B cell (primary cell): ENCODE results near the gene NRN1L. TPM values are rescaled to one million over a fixed set of nuclear protein-coding genes. Genes with fewer than 3 reads are reported as not detected.
"Not testable (repeated sequence)": the region's sequence is repeated elsewhere in the genome, so short reads cannot be mapped to it uniquely, and the experiment has no call there.

Source experiments
- ATAC-seq: fragments of 200-7000 bp; cut with Tn5 transposase; one replicate; pipeline ENCODE4 v1.10.0; 2021; ENCODE audit warnings: low read depth, mild to moderate bottlenecking, moderate number of reproducible peaks, moderate library complexity
- CTCF ChIA-PET: fragments of 350-600 bp; sonication (Branson Sonifier 250); formaldehyde crosslinking; loops from one replicate; lab custom pipeline; 2021; ENCODE audit warnings: antibody characterized with exemption, inconsistent platforms; lab: Charles Lee
- POLR2A ChIA-PET: fragments of 350-600 bp; sonication (Branson Sonifier 250); formaldehyde crosslinking; loops from one replicate; lab custom pipeline; 2021; ENCODE audit warnings: antibody characterized with exemption; lab: Charles Lee
- DNase-seq: peaks from one replicate; pipeline ENCODE4 v3.0.0; 2013
- H2AFZ ChIP-seq: 2 replicates; pipeline ENCODE4 v1.6.1; 2012; ENCODE audit warnings: mild to moderate bottlenecking, low read depth, low read length; ENCODE audit not compliant: insufficient read depth, poor library complexity, severe bottlenecking
- H3K27ac ChIP-seq, 2 donors: 1 replicate in 1 of 2; 2 replicates in 1 of 2; pipeline ENCODE4 v1.5.1; 2012 to 2013; ENCODE audit warnings: low read length in 2 of 2, mild to moderate bottlenecking in 2 of 2, moderate library complexity in 1 of 2
- H3K27me3 ChIP-seq, 4 experiments: fragments of 200-600 bp in 1 of 4; sonication (generic) in 1 of 4; replicated peaks in 1 of 4; 1 replicate in 2 of 4; 2 replicates in 2 of 4; pipeline versions ENCODE4 v1.6.1 to v1.7.0; 2013 to 2016; ENCODE audit warnings: low read length in 3 of 4, mild to moderate bottlenecking in 2 of 4, mixed read lengths in 1 of 4, moderate library complexity in 1 of 4; ENCODE audit not compliant: insufficient read depth in 4 of 4, control insufficient read depth in 3 of 4; ENCODE audit errors: control extremely low read depth in 1 of 4
- H3K36me3 ChIP-seq, 2 experiments: replicated peaks in 1 of 2; 1 replicate in 1 of 2; 2 replicates in 1 of 2; pipeline versions ENCODE4 v1.6.1 to v1.7.1; 2013; ENCODE audit warnings: low read length in 1 of 2; ENCODE audit not compliant: insufficient read depth in 2 of 2, control insufficient read depth in 1 of 2; ENCODE audit errors: control extremely low read depth in 1 of 2, extremely low read depth in 1 of 2
- H3K4me1 ChIP-seq, 2 donors: fragments of 200-600 bp in 1 of 2; sonication (generic) in 1 of 2; 1 replicate in 1 of 2; 2 replicates in 1 of 2; pipeline versions ENCODE4 v1.5.1 to v1.6.1; 2013 to 2017; ENCODE audit warnings: low read length in 2 of 2; ENCODE audit not compliant: control insufficient read depth in 2 of 2, insufficient read depth in 2 of 2
- H3K4me2 ChIP-seq: replicated peaks from 2 replicates; pipeline ENCODE3; 2012; ENCODE audit warnings: mild to moderate bottlenecking, low read depth, low read length; ENCODE audit not compliant: poor library complexity, severe bottlenecking
- H3K4me3 ChIP-seq, 5 experiments: fragments of 200-600 bp in 1 of 5; sonication (generic) in 1 of 5; 1 replicate in 3 of 5; 2 replicates in 2 of 5; pipeline versions ENCODE4 v1.5.1 to v1.7.0; 2011 to 2016; ENCODE audit warnings: low read length in 4 of 5, mild to moderate bottlenecking in 4 of 5, low read depth in 2 of 5, control low read depth in 1 of 5, moderate library complexity in 1 of 5; ENCODE audit not compliant: insufficient read depth in 1 of 5; ENCODE audit errors: control extremely low read depth in 1 of 5, extremely low read depth in 1 of 5
- H3K79me2 ChIP-seq: fragments of 200-600 bp; sonication (generic); one replicate; pipeline ENCODE4 v1.6.0; 2016; ENCODE audit warnings: low read length; ENCODE audit not compliant: control insufficient read depth, insufficient read depth
- H3K9ac ChIP-seq: fragments of 200-600 bp; sonication (generic); 2 replicates; pipeline ENCODE4 v1.6.1; 2017; ENCODE audit warnings: mild to moderate bottlenecking, low read length, moderate library complexity
- H3K9me3 ChIP-seq, 3 donors: one replicate each; pipeline versions ENCODE4 v1.6.1 to v1.7.1; 2013; ENCODE audit warnings: low read length in 2 of 3; ENCODE audit not compliant: control insufficient read depth in 2 of 3, insufficient read depth in 1 of 3; ENCODE audit errors: control extremely low read depth in 1 of 3
- H4K20me1 ChIP-seq: 2 replicates; pipeline ENCODE4 v1.6.0; 2012; ENCODE audit warnings: mild to moderate bottlenecking, low read length; ENCODE audit not compliant: insufficient read depth, control insufficient read depth, poor library complexity, severe bottlenecking
- H3K27ac Mint-ChIP-seq: one replicate; pipeline ENCODE4 v1.8.0; 2021; ENCODE audit warnings: mixed read lengths
- H3K27me3 Mint-ChIP-seq: one replicate; pipeline ENCODE4 v1.8.0; 2021; ENCODE audit warnings: mixed read lengths
- H3K4me1 Mint-ChIP-seq: one replicate; pipeline ENCODE4 v1.8.0; 2021; ENCODE audit warnings: mixed read lengths
- H3K4me3 Mint-ChIP-seq: one replicate; pipeline ENCODE4 v1.8.0; 2021; ENCODE audit warnings: mixed read lengths
- H3K9me3 Mint-ChIP-seq: one replicate; pipeline ENCODE4 v1.8.0; 2022; ENCODE audit warnings: mixed read lengths; ENCODE audit not compliant: insufficient read depth
- CTCF ChIP-seq: fragments of 200-600 bp; IDR thresholded peaks from one replicate; pipeline ENCODE4 v1.8.0; 2022; ENCODE audit warnings: antibody characterized with exemption, mild to moderate bottlenecking
- EZH2 ChIP-seq: IDR thresholded peaks from 2 replicates; pipeline ENCODE4 v1.6.1; 2012; ENCODE audit warnings: borderline replicate concordance, low read depth, mild to moderate bottlenecking, moderate library complexity, low read length; ENCODE audit not compliant: insufficient read depth, poor library complexity, severe bottlenecking
- WGBS: methylation state at CpG from one replicate; pipeline ENCODE4 v1.1.5; 2013; ENCODE audit warnings: missing lambda C conversion rate; ENCODE audit not compliant: insufficient coverage; 5-methylcytosine and 5-hydroxymethylcytosine counted together
- intact Hi-C: fragments of 100-400 bp; cut with micrococcal nuclease; formaldehyde crosslinking; loops from one replicate; pipeline ENCODE4 v1.10.0; 2022
- polyA plus RNA-seq: library from polyadenylated mRNA; depleted of rRNA; stranded (reverse); fragments of >200 nt; gene quantifications from 2 replicates; pipeline ENCODE4 v1.2.3, GENCODE V29; 2012
- total RNA-seq, 2 donors: library from RNA; stranded (reverse); fragments of 120-200 nt in 1 of 2; gene quantifications; 1 replicate in 1 of 2; 2 replicates in 1 of 2; pipeline versions ENCODE4 v1.2.3 to v1.2.4, GENCODE V29; 2013 to 2022

The NRN1L gene
- total and polyA plus RNA-seq, 2 donors (not counting 1 experiment from before 2014, with no cell fraction given) = 2.1 to 4.1 TPM

- no peak overlapping the region for H3K4me3 Mint-ChIP-seq
- peaks cover 13% of the 10 kb centered on the region for H3K4me1 Mint-ChIP-seq
- Histone ChIP-seq H3K27ac (no peak overlapping the region), H3K36me3 (peaks cover 0 to 29% of the 10 kb centered on the region in 2 experiments), H3K79me2 (peaks cover 65% of the 10 kb centered on the region), H3K9ac (no peak overlapping the region), H2AFZ (no peak overlapping the region), H3K4me3 (no peak overlapping the region), H4K20me1 (peaks cover 36% of the 10 kb centered on the region), H3K27me3 (no peaks in the 10 kb centered on the region), H3K9me3 (no peaks in the 10 kb centered on the region), H3K4me1 (no peaks in the 10 kb centered on the region), H3K4me2 (no peak overlapping the region)
- H3K27ac Mint-ChIP-seq = no peak overlapping the region
- 94% methylated on average over 11 of the region's 11 CpGs for WGBS
- TF ChIP-seq CTCF (no peak), EZH2 (no peak)
- H3K27me3 Mint-ChIP-seq = no peaks in the 10 kb centered on the region
- POLR2A ChIA-PET = no interaction called here
- CTCF ChIA-PET = interaction anchor here (0.6 to 3.0 kb wide), 4 partner anchors 21 to 357 kb away, joined by 3 to 23 read pairs (median 10); partner anchors contain the start of gene NRN1L
- ATAC-seq (no peak), DNase-seq (no peak)
- intact Hi-C loops = no loop called here
- no peaks in the 10 kb centered on the region for H3K9me3 Mint-ChIP-seq
Observed at GRCh38 chr16:67862623-67863583, 21.8 kb upstream of the NRN1L start.

- POLR2A ChIA-PET = interaction anchor here (0.7 kb wide), 1 partner anchor 585 kb away, joined by 6 read pairs; no protein-coding TSS in a partner anchor
- ATAC-seq, H3K9ac ChIP-seq, H3K4me2 ChIP-seq, H3K9me3 Mint-ChIP-seq, DNase-seq, H3K27ac ChIP-seq, H3K27me3 ChIP-seq, H3K9me3 ChIP-seq, H3K4me1 ChIP-seq, H3K27me3 Mint-ChIP-seq, H3K27ac Mint-ChIP-seq, H3K4me1 Mint-ChIP-seq, H3K4me3 Mint-ChIP-seq, H2AFZ ChIP-seq, H3K4me3 ChIP-seq: not testable (repeated sequence)
- H4K20me1 ChIP-seq = peaks cover 29% of the 10 kb centered on the region
- WGBS = 89% methylated on average over 1 of the region's 6 CpGs
- intact Hi-C loops = loop anchor here (2.0 kb wide), 1 partner anchor 47 kb away; no protein-coding TSS in a partner anchor
- peaks cover 0 to 38% of the 10 kb centered on the region in 2 experiments for H3K36me3 ChIP-seq
- CTCF ChIA-PET = interaction anchor here (3.0 kb wide), 1 partner anchor 48 kb away, joined by 23 read pairs; no protein-coding TSS in a partner anchor
- peaks cover 54% of the 10 kb centered on the region for H3K79me2 ChIP-seq
Observed at GRCh38 chr16:67864044-67864443, 20.6 kb upstream of the NRN1L start.
